LoVo (cell line): ENCODE measurements around the gene CDKN2B-AS1.
"Not testable (repeated sequence)": the region's sequence is repeated elsewhere in the genome, so short reads cannot be mapped to it uniquely, and the experiment has no call there.

Source experiments
- DNase-seq: peaks from one replicate; pipeline ENCODE4 v3.0.0-alpha.2; 2016; ENCODE audit warnings: low spot score

CDKN2B-AS1 gene

GRCh38 chr9:22043928-22044327, 49.3 kb downstream of the CDKN2B-AS1 start:
- no peak for DNase-seq

- no peak for DNase-seq
Observed at GRCh38 chr9:22044583-22044982, 50.0 kb downstream of the CDKN2B-AS1 start.

DNA sequence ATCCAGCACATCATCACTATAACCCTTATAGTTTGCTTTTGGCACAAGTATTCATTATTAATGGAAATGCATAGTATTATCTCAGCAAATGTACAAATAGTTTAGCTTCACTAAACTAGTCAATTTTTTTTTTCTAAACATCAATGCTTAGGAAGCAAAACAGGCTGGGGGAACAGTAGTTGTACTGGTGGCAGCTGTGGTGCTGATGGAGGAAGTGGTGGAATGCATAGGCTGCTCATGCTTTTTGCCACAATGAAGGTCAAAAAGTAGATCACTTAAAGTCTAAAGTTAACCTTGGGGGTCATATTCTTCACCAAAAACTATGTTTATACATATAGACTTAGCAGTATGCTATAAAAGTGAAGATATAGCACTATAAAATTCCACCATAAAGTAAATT, 50.8 kb downstream of the CDKN2B-AS1 start:
- no peak for DNase-seq

- DNase-seq = no peak
Observed at GRCh38 chr9:22046243-22046885, 51.8 kb downstream of the CDKN2B-AS1 start.

DNA sequence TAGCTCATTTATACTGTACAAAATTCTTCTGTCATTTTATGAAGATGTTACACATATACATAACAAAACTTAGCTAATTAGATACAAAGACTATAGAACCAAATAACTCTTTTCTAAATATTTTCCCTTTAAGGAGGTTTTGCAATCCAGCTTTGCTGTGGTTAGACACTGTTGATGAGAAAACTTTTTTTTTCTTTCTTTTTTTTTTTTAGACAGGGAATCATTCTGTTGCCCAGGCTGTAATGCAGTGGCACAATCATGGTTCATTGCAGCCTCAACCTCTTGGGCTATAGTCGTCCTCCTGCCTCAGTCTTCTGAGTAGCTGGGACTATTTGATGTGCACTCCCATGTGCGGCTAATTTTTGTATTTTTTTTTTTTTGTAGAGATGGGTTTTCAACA, 53.0 kb downstream of the CDKN2B-AS1 start:
- no peak for DNase-seq

DNA sequence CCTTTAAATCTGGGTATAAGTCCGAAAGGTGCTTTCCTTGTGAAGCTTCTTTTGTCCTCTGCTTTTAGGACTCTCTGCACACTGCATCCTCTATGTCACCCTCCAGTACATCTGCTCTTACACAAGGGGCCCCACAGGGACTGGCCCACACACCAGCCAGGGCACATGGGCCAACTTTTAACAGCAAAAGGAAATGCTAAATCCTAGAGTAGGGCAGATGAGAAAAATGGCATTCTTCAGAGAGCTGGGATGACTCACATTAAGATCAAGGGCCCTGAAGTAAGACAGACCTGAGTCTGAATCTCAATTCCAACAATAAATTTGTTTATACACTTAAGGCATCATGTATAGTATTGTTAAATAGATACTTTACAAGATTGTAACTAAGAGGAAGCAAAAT, 54.8 kb downstream of the CDKN2B-AS1 start:
- no peak for DNase-seq

- no peak for DNase-seq
Observed at GRCh38 chr9:22050924-22051323, 56.3 kb downstream of the CDKN2B-AS1 start.

DNA sequence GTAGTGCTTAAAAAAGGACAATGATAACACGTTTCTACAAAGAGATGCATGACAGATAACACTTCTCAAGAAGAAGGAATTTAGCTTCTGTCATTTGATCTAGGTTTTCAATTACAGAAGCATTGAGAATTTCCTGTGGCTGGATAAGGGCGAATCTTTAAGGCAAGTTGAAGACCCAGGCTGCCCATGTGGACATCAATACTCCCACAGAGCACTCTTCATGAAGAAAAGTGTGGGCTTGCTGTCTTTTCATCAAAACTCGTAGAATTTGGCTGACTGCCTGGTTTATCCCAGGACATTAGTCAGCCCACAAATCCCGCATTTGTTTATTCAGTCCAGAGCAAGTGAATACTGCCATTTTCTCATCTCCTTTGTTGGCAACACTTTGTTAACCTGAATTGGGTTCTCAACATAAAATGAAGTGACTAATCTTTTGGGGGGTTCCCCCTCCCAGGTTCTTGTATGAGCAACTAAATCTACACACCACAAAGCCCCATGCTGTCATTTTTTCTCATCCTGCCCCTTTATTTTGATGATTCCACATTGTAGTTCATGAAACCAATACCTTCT, 57.9 kb downstream of the CDKN2B-AS1 start:
- peak; percentile 48 for DNase-seq

DNA sequence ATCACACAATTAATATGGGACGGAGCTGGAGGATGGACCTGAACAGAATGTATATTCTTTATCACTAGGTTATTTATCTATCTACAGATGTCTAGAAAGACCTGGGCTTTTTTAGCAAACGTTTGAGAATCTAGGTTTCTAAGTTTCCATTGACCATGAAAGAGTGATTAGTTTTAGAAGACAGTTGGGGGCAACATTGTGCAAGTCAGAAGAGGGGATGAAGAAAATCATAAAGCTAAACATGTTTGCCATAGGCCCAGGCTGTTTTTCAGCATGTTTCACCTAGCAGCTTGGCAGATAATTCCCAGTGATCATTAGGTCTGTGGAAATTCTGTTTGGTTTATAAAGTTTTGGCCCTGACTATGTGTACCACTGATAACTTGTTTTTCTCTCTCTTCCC, 58.6 kb downstream of the CDKN2B-AS1 start:
- no peak for DNase-seq

DNA sequence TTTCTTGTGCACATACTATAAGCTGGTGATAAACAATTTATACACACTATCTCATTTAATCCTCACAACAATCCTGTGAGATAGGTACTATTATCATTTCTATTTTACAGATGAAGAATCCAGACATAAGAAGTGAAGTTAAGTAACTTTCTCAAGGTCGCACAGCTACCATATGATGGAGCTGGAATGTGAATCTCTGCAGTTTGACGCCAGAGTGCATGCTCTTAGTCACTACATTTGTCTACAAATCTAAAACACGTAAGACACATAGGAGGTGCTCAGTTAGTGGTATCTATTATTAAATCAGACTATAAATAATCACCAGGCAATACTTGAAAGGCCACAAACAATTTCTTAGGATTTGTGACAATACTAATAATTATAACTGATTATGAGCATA, 59.5 kb downstream of the CDKN2B-AS1 start:
- no peak for DNase-seq

DNA sequence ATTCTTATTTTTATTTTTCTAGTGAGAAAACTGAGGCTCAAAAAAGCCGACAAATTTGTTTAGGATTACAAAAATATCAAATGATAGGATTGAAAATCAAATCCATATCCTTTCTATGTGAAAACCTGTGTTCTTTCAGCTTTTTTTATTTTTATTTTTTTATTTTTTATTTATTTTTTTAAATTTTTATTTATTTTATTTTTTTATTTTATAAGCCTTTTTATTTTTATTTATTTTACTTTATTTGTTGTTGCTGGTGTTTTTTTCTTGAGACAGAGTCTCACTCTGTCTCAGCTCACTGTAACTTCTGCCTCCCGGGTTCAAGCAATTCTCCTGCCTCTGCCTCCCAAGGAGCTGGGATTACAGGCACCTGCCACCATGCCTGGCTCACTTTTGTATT, 59.9 kb downstream of the CDKN2B-AS1 start:
- no peak for DNase-seq

- DNase-seq = no peak
Observed at GRCh38 chr9:22055090-22055489, 60.5 kb downstream of the CDKN2B-AS1 start.

- DNase-seq = no peak
Observed at GRCh38 chr9:22056402-22056801, 61.8 kb downstream of the CDKN2B-AS1 start.

DNA sequence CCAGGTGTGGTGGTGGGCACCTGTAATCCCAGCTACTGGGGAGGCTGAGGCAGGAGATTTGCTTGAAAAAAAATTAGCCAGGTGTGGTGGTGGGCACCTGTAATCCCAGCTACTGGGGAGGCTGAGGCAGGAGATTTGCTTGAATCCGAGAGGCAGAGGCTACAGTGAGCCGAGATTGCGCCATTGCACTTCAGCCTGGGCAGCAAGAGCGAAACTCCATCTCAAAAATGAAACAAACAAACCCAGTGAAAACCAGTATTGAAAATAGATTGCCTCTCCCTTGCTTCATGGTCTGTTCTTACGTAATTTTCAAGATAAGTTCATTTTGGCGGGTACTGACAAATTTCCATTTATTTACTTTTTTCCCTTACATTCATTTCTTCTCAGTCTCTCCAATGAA, 63.4 kb downstream of the CDKN2B-AS1 start:
- not testable (repeated sequence) for DNase-seq

- no peak for DNase-seq
Observed at GRCh38 chr9:22060831-22061383, 66.3 kb downstream of the CDKN2B-AS1 start.

GRCh38 chr9:22064957-22065356, 70.4 kb downstream of the CDKN2B-AS1 start:
- no peak for DNase-seq

DNA sequence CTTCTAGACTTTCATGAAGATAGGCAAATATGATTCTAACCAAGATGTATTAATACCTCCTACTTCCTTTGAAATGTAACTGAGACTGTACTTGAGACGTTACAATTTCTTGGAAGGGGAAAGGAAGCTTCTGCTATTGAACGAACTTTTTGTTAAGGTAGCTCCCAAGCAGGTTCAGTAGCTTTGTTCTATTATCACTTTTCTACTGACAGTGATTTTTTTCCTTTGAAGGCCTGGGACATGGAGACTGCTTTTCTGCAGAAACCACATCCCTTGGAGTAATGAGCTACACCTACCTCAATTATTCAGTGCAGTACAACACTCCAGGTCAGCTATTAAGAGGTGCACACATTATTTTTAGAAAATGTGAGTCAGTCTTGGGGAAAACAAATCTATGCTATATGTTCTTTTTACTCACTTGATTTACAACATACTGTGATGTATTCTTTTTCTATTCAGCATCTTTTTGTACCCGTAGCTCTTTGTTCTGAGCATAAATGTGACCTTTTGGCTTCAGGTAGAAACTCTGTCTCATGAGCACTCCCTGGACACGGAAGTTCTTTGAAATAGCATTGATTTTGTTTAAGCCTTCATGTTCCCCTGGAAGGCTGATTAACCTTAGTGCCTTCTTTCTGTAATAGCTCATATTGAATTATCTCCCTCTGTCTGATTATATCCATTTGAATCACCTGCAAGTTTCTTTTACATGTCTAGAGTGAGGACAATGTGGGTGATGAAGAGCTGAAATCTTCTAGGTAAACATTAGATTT, 71.0 kb downstream of the CDKN2B-AS1 start:
- DNase-seq = no peak

DNA sequence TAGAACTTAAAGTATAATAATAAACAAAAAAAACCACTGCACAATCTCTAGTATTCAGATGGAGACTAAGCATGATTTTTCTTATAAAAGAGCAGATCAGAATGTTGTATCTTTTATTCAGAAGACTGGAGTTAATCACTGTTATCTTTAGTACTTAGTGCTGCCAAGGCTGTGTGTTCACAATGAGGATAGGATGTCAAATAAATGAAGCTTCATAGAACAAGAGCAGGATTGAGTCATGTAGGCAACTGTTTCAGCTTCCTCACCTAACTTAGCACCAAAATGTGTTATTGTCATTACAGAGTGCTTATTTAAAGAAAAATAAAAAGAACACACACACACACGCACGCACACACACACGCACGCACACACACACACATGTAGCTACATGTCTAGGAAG, 72.6 kb downstream of the CDKN2B-AS1 start:
- DNase-seq = no peak

DNA sequence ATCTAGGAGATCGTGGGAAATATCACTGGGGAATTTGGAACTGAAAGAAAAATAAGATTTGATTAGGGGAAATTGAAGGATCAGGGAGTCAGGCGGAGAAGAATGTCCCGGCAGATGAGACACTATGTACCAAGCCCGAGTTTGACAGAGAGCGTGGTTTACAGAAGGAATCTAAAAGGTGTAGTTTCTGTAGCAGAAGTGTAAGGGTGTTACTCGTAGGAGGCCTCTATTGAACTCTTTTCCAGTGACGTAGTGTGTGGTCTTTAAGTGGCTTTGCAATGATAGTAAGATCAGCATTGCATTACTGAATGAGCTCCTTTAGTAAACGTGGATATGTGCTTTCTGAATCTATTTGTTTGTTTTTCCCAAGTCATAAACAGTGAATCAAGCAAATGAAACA, 73.8 kb downstream of the CDKN2B-AS1 start:
- no peak for DNase-seq

DNA sequence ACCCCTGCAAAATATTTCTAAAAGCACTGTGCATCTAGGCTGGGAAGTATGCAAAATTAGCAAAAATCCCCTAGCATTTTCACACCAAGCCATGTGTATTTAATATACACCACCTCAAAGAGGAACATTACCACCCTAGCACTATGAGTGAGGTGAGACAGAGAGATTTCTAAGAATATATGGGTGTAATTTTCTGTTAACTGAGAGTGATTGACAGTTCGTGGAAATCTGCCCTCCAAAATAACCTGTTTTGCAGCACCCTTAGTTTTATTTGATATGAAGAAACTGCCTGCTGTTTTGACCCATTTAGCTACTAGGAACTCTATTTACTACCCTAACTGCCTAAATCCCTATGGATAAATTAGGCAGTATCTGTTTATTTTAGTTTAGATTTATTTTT, 78.8 kb downstream of the CDKN2B-AS1 start:
- no peak for DNase-seq

DNA sequence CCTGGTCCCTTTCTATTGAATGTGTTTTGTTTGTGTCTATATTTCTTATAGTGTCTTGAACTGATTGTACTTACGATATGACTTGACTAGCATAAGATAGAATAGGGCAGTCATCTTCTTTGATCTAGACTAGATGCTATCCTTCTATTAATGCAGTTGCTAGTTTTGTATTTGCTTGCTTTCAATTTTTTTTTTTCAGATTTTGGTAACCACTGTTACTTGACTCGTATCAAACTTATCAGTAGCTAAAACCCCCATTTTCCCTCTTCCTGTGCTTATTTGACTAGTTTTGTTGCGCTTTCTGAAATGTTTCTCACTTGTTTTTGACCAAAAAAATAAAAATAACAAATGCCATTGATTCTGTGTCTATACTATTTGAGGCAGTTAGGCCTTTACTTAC, 83.5 kb downstream of the CDKN2B-AS1 start:
- DNase-seq = no peak

DNA sequence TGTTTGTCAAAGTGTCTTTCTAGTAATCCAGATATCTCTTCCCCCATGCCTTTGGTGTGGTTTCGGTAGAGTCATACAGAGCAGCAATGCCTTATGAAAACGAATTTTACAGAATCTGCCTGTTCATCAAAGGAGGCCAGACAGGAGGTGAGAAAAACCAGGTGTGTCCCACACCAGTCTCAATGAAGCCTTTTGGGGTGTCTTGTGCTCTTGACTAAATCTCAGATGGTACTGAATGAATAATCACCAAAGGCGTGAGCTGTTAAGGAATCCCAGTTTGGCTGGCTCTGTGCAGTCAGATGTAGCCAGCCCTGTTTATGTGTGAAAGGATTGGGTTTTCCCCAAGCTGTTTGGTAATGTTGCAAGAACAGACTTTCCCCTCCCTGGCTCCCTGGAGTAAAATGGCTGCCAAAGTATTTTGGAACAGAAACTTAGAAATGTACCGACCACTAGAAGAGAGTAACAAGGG, 85.3 kb downstream of the CDKN2B-AS1 start:
- no peak for DNase-seq
